ENCODE measurements around the gene ZNF771. TPM values are rescaled to one million over a fixed set of nuclear protein-coding genes. Genes with fewer than 3 reads are reported as not detected.
A peak's percentile ranks its signal among the peaks of the same experiment; 100 is the strongest.

ZNF771 gene
- polyA plus RNA-seq, 1 donor (not counting 4 experiments of a cell fraction or from before 2014, with no cell fraction given): 4.0 TPM

DNA sequence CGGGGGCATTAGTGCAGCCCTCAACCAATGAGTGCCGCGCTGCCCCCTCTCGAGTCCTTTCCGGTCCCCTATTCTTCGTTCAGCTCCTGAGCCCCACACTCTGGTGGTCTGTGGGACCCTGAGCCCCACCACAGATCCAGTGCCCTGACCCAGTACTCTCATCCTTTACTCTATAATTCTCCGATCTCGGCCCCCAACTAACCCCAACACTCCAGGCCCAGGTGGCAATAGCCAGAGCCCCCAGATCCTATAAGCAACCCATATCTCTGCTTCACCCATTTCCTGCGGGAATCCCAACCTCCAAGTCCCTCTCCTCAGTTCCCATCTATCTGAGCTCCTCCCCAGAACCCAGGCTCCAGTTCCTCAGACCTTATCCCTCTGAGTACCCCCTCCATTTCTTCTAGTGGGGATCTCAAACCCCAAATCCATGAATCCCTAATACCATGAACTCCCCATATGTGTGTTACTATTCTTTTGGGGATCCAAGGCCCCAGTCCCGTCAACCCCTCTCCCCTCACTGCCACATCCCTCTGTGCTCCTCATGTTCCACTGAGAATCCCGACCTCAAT, 36.1 kb upstream of the ZNF771 start:
- peaks cover 38% of the 10 kb centered on the region for H3K79me2 ChIP-seq (ENCODE audit: control insufficient read depth, insufficient read depth, low read length)
- peaks cover 25% of the 10 kb centered on the region for H3K4me1 ChIP-seq (ENCODE audit: control insufficient read depth, extremely low read depth, insufficient read depth, low read length)
- DNase-seq (ENCODE audit: low read depth, low spot score) (no peak), FAIRE-seq (no peak)
- peak overlapping the region; percentile 43 to 81 (median 70) for H3K4me3 ChIP-seq (ENCODE audit: control insufficient read depth in 2 of 3, extremely low read depth in 1 of 3, insufficient read depth in 2 of 3, low read depth in 1 of 3, low read length in 3 of 3)
- H3K27ac ChIP-seq (ENCODE audit: control insufficient read depth, insufficient read depth, low read length): peak overlapping the region; percentile 26
- H3K27me3 ChIP-seq (ENCODE audit: control insufficient read depth, extremely low read depth, insufficient read depth, low read length): no peaks in the 10 kb centered on the region
- peaks cover 12% of the 10 kb centered on the region for H4K20me1 ChIP-seq (ENCODE audit: control insufficient read depth, extremely low read depth, insufficient read depth, low read length)
- dilution Hi-C loops (cut with MboI; ENCODE audit: extremely low pct_ligation_motif_present, low sequenced_read_pairs): no loop called here
- peaks cover 0 to 7% of the 10 kb centered on the region in 2 experiments for H3K36me3 ChIP-seq (ENCODE audit: control insufficient read depth in 2 of 2, extremely low read depth in 1 of 2, insufficient read depth in 2 of 2, low read length in 2 of 2)
- H3K4me2 ChIP-seq (ENCODE audit: control insufficient read depth, extremely low read depth, insufficient read depth, low read depth, low read length): peak overlapping the region; percentile 92
- peak overlapping the region; percentile 78 for H2AFZ ChIP-seq (ENCODE audit: control insufficient read depth, low read length)
- TF ChIP-seq, protein P1, sequence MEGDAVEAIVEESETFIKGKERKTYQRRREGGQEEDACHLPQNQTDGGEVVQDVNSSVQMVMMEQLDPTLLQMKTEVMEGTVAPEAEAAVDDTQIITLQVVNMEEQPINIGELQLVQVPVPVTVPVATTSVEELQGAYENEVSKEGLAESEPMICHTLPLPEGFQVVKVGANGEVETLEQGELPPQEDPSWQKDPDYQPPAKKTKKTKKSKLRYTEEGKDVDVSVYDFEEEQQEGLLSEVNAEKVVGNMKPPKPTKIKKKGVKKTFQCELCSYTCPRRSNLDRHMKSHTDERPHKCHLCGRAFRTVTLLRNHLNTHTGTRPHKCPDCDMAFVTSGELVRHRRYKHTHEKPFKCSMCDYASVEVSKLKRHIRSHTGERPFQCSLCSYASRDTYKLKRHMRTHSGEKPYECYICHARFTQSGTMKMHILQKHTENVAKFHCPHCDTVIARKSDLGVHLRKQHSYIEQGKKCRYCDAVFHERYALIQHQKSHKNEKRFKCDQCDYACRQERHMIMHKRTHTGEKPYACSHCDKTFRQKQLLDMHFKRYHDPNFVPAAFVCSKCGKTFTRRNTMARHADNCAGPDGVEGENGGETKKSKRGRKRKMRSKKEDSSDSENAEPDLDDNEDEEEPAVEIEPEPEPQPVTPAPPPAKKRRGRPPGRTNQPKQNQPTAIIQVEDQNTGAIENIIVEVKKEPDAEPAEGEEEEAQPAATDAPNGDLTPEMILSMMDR (optimal IDR thresholded peaks at IDR 0.05 in 1 of 3, IDR thresholded peaks at IDR 0.05 in 1 of 3, conservative IDR thresholded peaks at IDR 0.05 in 1 of 3; ENCODE audit: extremely low read depth in 1 of 3, insufficient read depth in 2 of 3, low read length in 3 of 3): no peak
- TF ChIP-seq EZH2 (IDR thresholded peaks at IDR 0.05; ENCODE audit: low read length): no peak
- no peaks in the 10 kb centered on the region for H3K9me3 ChIP-seq (ENCODE audit: control insufficient read depth, low read depth, low read length)
- peaks cover 3% of the 10 kb centered on the region for H3K9me1 ChIP-seq (ENCODE audit: control insufficient read depth, extremely low read depth, insufficient read depth, low read length)
- peak overlapping the region; percentile 63 for H3K9ac ChIP-seq (ENCODE audit: control insufficient read depth, extremely low read depth, insufficient read depth, low read length)

DNA sequence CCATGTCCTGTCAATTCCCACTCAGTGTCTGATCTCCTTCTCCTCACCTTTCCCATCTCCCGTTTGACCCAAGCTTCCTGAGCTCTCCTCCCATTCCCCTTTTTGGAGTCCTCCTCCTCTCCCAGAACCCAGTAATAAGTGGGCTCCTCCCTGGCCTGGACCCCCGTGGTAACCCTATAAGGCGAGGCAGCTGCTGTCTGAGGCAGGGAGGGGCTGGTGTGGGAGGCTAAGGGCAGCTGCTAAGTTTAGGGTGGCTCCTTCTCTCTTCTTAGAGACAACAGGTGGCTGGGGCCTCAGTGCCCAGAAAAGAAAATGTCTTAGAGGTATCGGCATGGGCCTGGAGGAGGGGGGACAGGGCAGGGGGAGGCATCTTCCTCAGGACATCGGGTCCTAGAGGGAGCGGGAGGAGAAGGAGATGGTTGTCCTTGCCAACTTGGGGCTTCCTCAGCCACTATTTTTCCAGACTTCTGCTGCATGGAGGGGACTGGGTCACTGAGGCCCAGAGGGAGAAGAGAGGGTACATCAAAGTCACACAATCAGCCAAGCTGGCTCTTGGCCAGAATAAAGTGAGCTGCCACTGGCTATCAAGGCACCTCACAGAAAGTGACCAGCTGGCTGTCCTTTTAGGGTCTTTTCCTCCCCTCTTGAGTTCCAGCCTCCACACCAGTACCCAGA, 35.2 kb upstream of the ZNF771 start:
- Histone ChIP-seq H3K27me3 (ENCODE audit: control insufficient read depth, extremely low read depth, insufficient read depth, low read length) (no peaks in the 10 kb centered on the region), H3K9me1 (ENCODE audit: control insufficient read depth, extremely low read depth, insufficient read depth, low read length) (peaks cover 3% of the 10 kb centered on the region), H2AFZ (ENCODE audit: control insufficient read depth, low read length) (peak overlapping the region; percentile 78), H3K27ac (ENCODE audit: control insufficient read depth, insufficient read depth, low read length) (no peak overlapping the region), H3K36me3 (ENCODE audit: control insufficient read depth in 2 of 2, extremely low read depth in 1 of 2, insufficient read depth in 2 of 2, low read length in 2 of 2) (peaks cover 0 to 2% of the 10 kb centered on the region in 2 experiments), H3K4me2 (ENCODE audit: control insufficient read depth, extremely low read depth, insufficient read depth, low read depth, low read length) (no peak overlapping the region), H3K4me1 (ENCODE audit: control insufficient read depth, extremely low read depth, insufficient read depth, low read length) (peaks cover 23% of the 10 kb centered on the region), H3K4me3 (ENCODE audit: control insufficient read depth in 2 of 3, extremely low read depth in 1 of 3, insufficient read depth in 2 of 3, low read depth in 1 of 3, low read length in 3 of 3) (no peak overlapping the region), H3K79me2 (ENCODE audit: control insufficient read depth, insufficient read depth, low read length) (peaks cover 30% of the 10 kb centered on the region), H3K9ac (ENCODE audit: control insufficient read depth, extremely low read depth, insufficient read depth, low read length) (no peak overlapping the region), H3K9me3 (ENCODE audit: control insufficient read depth, low read depth, low read length) (no peaks in the 10 kb centered on the region), H4K20me1 (ENCODE audit: control insufficient read depth, extremely low read depth, insufficient read depth, low read length) (peaks cover 12% of the 10 kb centered on the region)
- no peak for TF ChIP-seq EZH2 (IDR thresholded peaks at IDR 0.05; ENCODE audit: low read length)
- TF ChIP-seq, protein P1 (optimal IDR thresholded peaks at IDR 0.05 in 1 of 3, IDR thresholded peaks at IDR 0.05 in 1 of 3, conservative IDR thresholded peaks at IDR 0.05 in 1 of 3; ENCODE audit: extremely low read depth in 1 of 3, insufficient read depth in 2 of 3, low read length in 3 of 3): no peak
- dilution Hi-C loops (cut with MboI; ENCODE audit: extremely low pct_ligation_motif_present, low sequenced_read_pairs): no loop called here
- FAIRE-seq (no peak), DNase-seq (ENCODE audit: low read depth, low spot score) (no peak)
